Suprapubic skin (tissue), 4 donors: ENCODE measurements around the gene KYNU. TPM values are rescaled to one million over a fixed set of nuclear protein-coding genes. Genes with fewer than 3 reads are reported as not detected.
"Not testable (repeated sequence)": the region's sequence is repeated elsewhere in the genome, so short reads cannot be mapped to it uniquely, and the experiment has no call there.

Source experiments
- DNase-seq, 2 donors: peaks; one replicate each; pipeline ENCODE4 v3.0.0-alpha.2; 2019; ENCODE audit warnings: low spot score in 2 of 2
- H3K27ac ChIP-seq: fragments of 200-600 bp; sonication (generic); one replicate; pipeline ENCODE4 v1.5.1; 2019
- H3K27me3 ChIP-seq: fragments of 200-600 bp; sonication (generic); one replicate; pipeline ENCODE4 v1.5.1; 2019
- H3K36me3 ChIP-seq: fragments of 200-600 bp; sonication (generic); one replicate; pipeline ENCODE4 v1.5.1; 2019
- H3K4me1 ChIP-seq: fragments of 200-600 bp; sonication (generic); one replicate; pipeline ENCODE4 v1.5.1; 2019
- H3K4me3 ChIP-seq: fragments of 200-600 bp; sonication (generic); one replicate; pipeline ENCODE4 v1.5.1; 2019; ENCODE audit warnings: mild to moderate bottlenecking
- H3K9me3 ChIP-seq: fragments of 200-600 bp; sonication (generic); one replicate; pipeline ENCODE4 v1.5.1; 2019
- EP300 ChIP-seq: sonication (generic); formaldehyde crosslinking; IDR thresholded peaks from one replicate; pipeline ENCODE4 v1.6.1; 2017; ENCODE audit warnings: antibody characterized with exemption
- POLR2A ChIP-seq, 2 donors: fragments of 450-650 bp; IDR thresholded peaks; one replicate each; pipeline ENCODE4 v1.6.1; 2017; ENCODE audit warnings: antibody characterized with exemption in 2 of 2, mild to moderate bottlenecking in 2 of 2, moderate library complexity in 2 of 2
- POLR2AphosphoS5 ChIP-seq, 3 donors: sonication (generic); formaldehyde crosslinking; IDR thresholded peaks; one replicate each; pipeline ENCODE4 v1.6.1; 2017; ENCODE audit warnings: antibody characterized with exemption in 3 of 3
- WGBS: methylation state at CpG from one replicate; pipeline ENCODE4 v1.1.5; 2018; 5-methylcytosine and 5-hydroxymethylcytosine counted together
- total RNA-seq, 4 donors: library from RNA; depleted of rRNA; stranded (reverse); fragments of >200 nt; gene quantifications; one replicate each; pipeline ENCODE4 v1.1.0, GENCODE V29; 2016
- TF ChIP-seq, protein P1 (sequence below), 2 donors: fragments of 200-600 bp in 1 of 2; fragments of 450-650 bp in 1 of 2; sonication (generic) in 1 of 2; IDR thresholded peaks; one replicate each; pipeline ENCODE4 v1.5.1; 2016 to 2019; ENCODE audit warnings: antibody characterized with exemption in 2 of 2, mild to moderate bottlenecking in 1 of 2, moderate library complexity in 1 of 2

KYNU gene
- total RNA-seq, 4 donors from 2014 or later: 0.29 to 3.9 (median 2.0) TPM

DNA sequence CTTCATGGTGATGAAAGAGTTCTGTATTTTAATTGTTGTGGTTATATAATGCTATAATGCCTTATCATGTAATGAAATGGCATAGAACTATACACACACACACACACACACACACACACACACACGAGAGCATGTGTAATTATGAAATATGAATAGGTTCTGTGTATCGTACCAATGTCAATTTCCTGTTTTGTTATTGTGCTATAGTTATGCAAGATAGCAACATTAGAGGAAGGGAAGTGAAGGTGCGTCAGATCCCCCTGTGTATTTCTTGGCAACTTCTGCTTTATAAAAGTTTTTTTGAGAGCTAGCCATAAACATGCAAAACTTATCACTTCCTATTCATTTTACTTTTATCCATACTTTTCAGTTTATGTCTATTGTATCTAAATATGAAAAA is 191.0 kb downstream of the KYNU start:
- H3K27ac ChIP-seq: no peak overlapping the region
- no peaks in the 10 kb centered on the region for H3K4me1 ChIP-seq
- H3K27me3 ChIP-seq: no peaks in the 10 kb centered on the region
- no peaks in the 10 kb centered on the region for H3K36me3 ChIP-seq
- 66% methylated on average over 3 of the region's 3 CpGs for WGBS
- no peak for TF ChIP-seq POLR2AphosphoS5 (IDR thresholded peaks at IDR 0.05)
- H3K4me3 ChIP-seq: no peak overlapping the region
- H3K9me3 ChIP-seq: no peaks in the 10 kb centered on the region
- DNase-seq: no peak

DNA sequence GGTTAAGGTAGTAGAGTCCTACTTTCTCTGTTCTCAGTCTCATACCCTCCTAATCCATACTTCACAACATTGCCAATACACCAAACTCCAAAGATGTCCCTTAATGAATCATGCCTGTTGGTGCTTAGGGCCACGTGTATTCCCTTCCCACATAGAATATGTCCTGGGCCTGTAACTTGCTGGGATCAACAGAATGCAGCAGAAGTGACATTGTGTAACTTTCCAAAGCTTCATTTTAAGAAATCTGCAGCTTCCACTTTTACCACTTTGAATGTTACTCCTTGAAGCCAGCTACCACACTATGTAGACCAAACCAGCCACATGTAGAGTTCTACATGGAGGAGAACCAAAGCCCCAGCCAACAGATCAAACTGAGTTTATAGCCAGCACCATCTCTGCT is 193.2 kb downstream of the KYNU start:
- no peaks in the 10 kb centered on the region for H3K27me3 ChIP-seq
- no peak overlapping the region for H3K4me3 ChIP-seq
- no peaks in the 10 kb centered on the region for H3K36me3 ChIP-seq
- no peak for DNase-seq
- 71% methylated on average over 1 of the region's 1 CpG for WGBS
- H3K4me1 ChIP-seq: no peaks in the 10 kb centered on the region
- TF ChIP-seq EP300 (no peak), POLR2A (IDR thresholded peaks at IDR 0.05) (no peak), POLR2AphosphoS5 (IDR thresholded peaks at IDR 0.05) (no peak)
- TF ChIP-seq, protein P1, sequence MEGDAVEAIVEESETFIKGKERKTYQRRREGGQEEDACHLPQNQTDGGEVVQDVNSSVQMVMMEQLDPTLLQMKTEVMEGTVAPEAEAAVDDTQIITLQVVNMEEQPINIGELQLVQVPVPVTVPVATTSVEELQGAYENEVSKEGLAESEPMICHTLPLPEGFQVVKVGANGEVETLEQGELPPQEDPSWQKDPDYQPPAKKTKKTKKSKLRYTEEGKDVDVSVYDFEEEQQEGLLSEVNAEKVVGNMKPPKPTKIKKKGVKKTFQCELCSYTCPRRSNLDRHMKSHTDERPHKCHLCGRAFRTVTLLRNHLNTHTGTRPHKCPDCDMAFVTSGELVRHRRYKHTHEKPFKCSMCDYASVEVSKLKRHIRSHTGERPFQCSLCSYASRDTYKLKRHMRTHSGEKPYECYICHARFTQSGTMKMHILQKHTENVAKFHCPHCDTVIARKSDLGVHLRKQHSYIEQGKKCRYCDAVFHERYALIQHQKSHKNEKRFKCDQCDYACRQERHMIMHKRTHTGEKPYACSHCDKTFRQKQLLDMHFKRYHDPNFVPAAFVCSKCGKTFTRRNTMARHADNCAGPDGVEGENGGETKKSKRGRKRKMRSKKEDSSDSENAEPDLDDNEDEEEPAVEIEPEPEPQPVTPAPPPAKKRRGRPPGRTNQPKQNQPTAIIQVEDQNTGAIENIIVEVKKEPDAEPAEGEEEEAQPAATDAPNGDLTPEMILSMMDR (IDR thresholded peaks at IDR 0.05): no peak
- peaks cover 13% of the 10 kb centered on the region for H3K9me3 ChIP-seq
- H3K27ac ChIP-seq: no peak overlapping the region

DNA sequence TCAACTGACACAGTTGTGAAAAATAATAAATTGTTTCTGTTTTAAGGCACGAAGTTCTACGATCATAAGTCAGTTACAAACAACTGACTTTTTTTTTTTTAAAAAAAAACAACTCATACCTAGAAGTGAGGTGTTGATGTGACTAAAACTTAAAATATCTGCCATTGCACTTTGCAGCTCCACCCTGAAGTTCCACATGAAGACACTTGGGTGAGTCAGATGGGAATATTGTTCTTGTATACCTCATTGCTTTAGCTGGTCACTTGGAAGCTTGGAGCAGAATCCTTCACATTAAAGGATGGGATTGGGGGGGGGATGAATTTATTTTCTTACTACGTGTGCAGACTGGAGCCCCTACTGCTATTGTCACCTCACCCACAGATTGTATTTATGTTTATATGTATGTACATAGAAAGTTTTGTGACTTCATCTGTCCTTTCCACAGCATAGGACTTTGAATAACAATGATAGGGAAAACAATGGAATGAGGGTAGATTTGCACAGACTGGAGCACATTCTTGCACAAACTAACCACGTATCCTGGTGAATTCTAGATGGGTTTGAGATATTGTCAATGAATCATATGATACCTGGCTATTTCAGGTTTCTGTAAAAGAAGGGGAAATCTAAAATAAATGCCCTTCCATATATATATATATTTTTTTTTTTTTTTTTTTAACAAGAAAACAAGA is 193.9 kb downstream of the KYNU start:
- Histone ChIP-seq H3K4me3 (no peak overlapping the region), H3K27me3 (no peaks in the 10 kb centered on the region), H3K4me1 (no peaks in the 10 kb centered on the region), H3K9me3 (peaks cover 13% of the 10 kb centered on the region), H3K27ac (no peak overlapping the region), H3K36me3 (no peaks in the 10 kb centered on the region)
- no peak for TF ChIP-seq POLR2AphosphoS5 (IDR thresholded peaks at IDR 0.05)
- no peak for TF ChIP-seq EP300
- no peak for TF ChIP-seq POLR2A (IDR thresholded peaks at IDR 0.05)
- TF ChIP-seq, protein P1 (IDR thresholded peaks at IDR 0.05): no peak
- no peak for DNase-seq
- 86% methylated on average over 4 of the region's 4 CpGs for WGBS

DNA sequence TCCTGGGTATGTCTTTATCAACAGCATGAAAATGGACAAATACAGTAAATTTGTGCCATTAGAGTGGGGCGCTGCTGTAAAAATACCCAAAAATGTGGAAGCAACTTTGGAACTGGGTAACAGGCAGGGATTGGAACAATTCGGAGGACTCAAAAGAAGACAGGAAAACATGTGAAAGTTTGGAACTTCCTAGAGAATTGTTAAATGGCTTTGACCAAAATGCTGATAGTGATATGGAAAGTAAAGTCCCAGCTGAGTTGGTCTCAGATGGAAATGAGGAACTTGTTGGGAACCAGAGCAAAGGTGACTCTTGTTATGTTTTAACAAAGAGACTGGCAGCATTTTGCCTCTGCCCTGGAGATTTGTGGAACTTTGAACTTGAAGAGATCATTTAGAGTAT is 197.4 kb downstream of the KYNU start:
- not testable (repeated sequence) for H3K27ac ChIP-seq, DNase-seq, H3K4me1 ChIP-seq, H3K36me3 ChIP-seq, H3K27me3 ChIP-seq, H3K4me3 ChIP-seq
- 91% methylated on average over 2 of the region's 2 CpGs for WGBS
- peaks cover 13% of the 10 kb centered on the region for H3K9me3 ChIP-seq

DNA sequence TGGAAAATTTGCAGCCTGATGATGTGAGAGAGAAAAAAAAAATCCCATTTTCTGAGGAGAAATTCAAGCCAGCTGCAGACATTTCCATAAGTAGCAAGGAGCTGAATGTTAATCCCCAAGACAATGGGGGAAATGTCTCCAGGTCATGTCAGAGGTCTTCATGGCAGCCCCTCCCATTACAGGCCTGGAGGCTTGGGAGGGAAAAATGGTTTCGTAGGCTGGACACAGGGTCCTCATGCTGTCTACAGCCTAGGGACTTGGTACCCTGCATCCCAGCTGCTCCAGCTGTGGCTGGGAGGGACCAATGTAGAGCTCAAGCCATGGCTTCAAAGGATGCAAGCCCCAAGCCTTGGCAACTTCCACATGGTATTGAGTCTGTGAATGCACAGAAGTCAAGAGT is 198.2 kb downstream of the KYNU start:
- H3K27ac ChIP-seq: no peak overlapping the region
- no peak overlapping the region for H3K4me3 ChIP-seq
- H3K9me3 ChIP-seq: peaks cover 13% of the 10 kb centered on the region
- no peak for DNase-seq
- H3K4me1 ChIP-seq: no peaks in the 10 kb centered on the region
- TF ChIP-seq, protein P1 (IDR thresholded peaks at IDR 0.05): no peak
- no peak for TF ChIP-seq POLR2A (IDR thresholded peaks at IDR 0.05)
- no peak for TF ChIP-seq EP300
- 92% methylated on average over 1 of the region's 1 CpG for WGBS
- H3K27me3 ChIP-seq: no peaks in the 10 kb centered on the region
- no peaks in the 10 kb centered on the region for H3K36me3 ChIP-seq

DNA sequence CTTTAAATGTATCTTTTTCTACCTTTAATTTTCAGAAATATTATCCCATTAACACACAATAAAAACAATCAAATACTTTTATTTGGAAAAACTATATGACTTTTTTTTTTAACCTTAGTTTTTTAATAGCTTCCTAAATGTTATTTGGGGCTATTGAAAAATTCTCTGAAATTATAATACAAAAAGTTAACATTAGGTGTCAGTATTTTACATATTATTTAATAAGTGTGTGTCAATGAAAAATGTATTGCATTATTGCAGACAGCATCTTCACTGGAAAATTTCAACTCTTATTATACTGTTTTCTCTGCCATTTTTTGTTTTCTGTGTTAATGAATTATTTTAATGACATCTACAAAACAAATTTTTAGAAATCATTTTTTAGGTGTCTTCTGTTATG is 200.6 kb downstream of the KYNU start:
- Histone ChIP-seq H3K4me1 (no peaks in the 10 kb centered on the region), H3K27me3 (no peaks in the 10 kb centered on the region), H3K27ac (no peak overlapping the region), H3K9me3 (peaks cover 13% of the 10 kb centered on the region), H3K4me3 (no peak overlapping the region), H3K36me3 (no peaks in the 10 kb centered on the region)
- no peak for DNase-seq
- TF ChIP-seq POLR2A (IDR thresholded peaks at IDR 0.05) (no peak), POLR2AphosphoS5 (IDR thresholded peaks at IDR 0.05) (no peak)

DNA sequence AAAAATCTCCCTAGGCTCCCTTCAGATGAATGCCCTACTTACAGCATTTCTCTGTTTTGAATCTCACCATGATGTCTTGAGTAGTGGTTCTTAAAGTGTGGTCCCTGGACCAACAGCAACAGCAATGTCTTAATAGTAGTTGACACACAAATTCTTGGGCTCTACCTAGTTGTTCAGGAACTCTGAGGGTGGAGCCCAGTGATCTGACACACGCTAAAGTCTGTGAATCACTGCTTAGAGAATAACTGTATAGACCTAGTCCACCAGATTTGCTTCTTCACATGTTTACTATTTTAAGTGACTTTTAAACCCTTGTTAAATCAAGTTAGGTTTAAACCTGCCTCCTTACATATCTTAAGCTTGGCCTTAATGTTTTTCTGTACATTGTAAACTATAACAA is 204.2 kb downstream of the KYNU start:
- WGBS: 81% methylated on average over 1 of the region's 1 CpG
- DNase-seq: no peak
- Histone ChIP-seq H3K4me3 (no peak overlapping the region), H3K36me3 (no peaks in the 10 kb centered on the region), H3K27ac (no peak overlapping the region), H3K4me1 (no peaks in the 10 kb centered on the region), H3K9me3 (no peaks in the 10 kb centered on the region), H3K27me3 (no peaks in the 10 kb centered on the region)
- TF ChIP-seq POLR2AphosphoS5 (IDR thresholded peaks at IDR 0.05) (no peak), POLR2A (IDR thresholded peaks at IDR 0.05) (no peak), EP300 (no peak)
- TF ChIP-seq, protein P1 (IDR thresholded peaks at IDR 0.05): no peak
